ENCODE data around the gene FOXN3. TPM values are rescaled to one million over a fixed set of nuclear protein-coding genes. Genes with fewer than 3 reads are reported as not detected.

FOXN3 gene
- total and polyA plus RNA-seq, 2 experiments from 2014 or later: 98.9 to 167 TPM

GRCh38 chr14:89309670-89310177 is 107.3 kb downstream of the FOXN3 start:
- H3K9me3 Mint-ChIP-seq: no peaks in the 10 kb centered on the region
- H3K36me3 Mint-ChIP-seq (ENCODE audit: low read depth): peaks cover 45% of the 10 kb centered on the region
- Histone ChIP-seq H3K4me2 (peak overlapping the region; percentile 40; the same call in 1 of the 2 replicates), H3K79me2 (replicated peaks; ENCODE audit: insufficient read depth) (peaks cover 99% of the 10 kb centered on the region), H3F3A (replicated peaks; ENCODE audit: low read depth) (peaks cover 11% of the 10 kb centered on the region; the same call in 1 of the 2 replicates), H3K4me3 (no peak overlapping the region), H4K20me1 (replicated peaks; ENCODE audit: insufficient read depth) (peaks cover 21% of the 10 kb centered on the region), H3K27me3 (ENCODE audit: insufficient read depth) (no peaks in the 10 kb centered on the region), H3K27ac (ENCODE audit: low read depth) (peak overlapping the region; percentile 61), H3K36me3 (ENCODE audit: insufficient read depth) (no peaks in the 10 kb centered on the region), H2AFZ (no peak overlapping the region), H3K4me1 (ENCODE audit: insufficient read depth) (peaks cover 61% of the 10 kb centered on the region), H3K9me2 (ENCODE audit: insufficient read depth) (no peaks in the 10 kb centered on the region)
- H3K4me3 Mint-ChIP-seq: no peak overlapping the region
- peaks cover 59% of the 10 kb centered on the region for H3K4me1 Mint-ChIP-seq
- ATAC-seq (peak; percentile 14), DNase-seq (ENCODE audit: low spot score) (no peak)
- peaks cover 15% of the 10 kb centered on the region for H3K27me3 Mint-ChIP-seq (ENCODE audit: insufficient read depth, low read depth, poor library complexity)
- H3K27ac Mint-ChIP-seq: peak overlapping the region; percentile 61
- TF ChIP-seq ZNF331 (CRISPR knock-in tag; IDR thresholded peaks at IDR 0.05; ENCODE audit: low read depth) (no peak), REST (IDR thresholded peaks at IDR 0.05; ENCODE audit: unreplicated experiment) (no peak), NANOG (IDR thresholded peaks at IDR 0.05; ENCODE audit: borderline replicate concordance) (no peak), ZNF462 (CRISPR knock-in tag; IDR thresholded peaks at IDR 0.05) (no peak), EZH2phosphoT487 (IDR thresholded peaks at IDR 0.05; ENCODE audit: unreplicated experiment) (no peak), JUNB (IDR thresholded peaks at IDR 0.05; ENCODE audit: unreplicated experiment) (no peak), CTCF (conservative IDR thresholded peaks at IDR 0.05; ENCODE audit: low read depth in 2 of 2) (no peak), CREB1 (CRISPR knock-in tag; IDR thresholded peaks at IDR 0.05; ENCODE audit: low read depth) (no peak), ZNF114 (CRISPR knock-in tag; IDR thresholded peaks at IDR 0.05) (no peak), ETS1 (IDR thresholded peaks at IDR 0.05) (no peak), POLR2AphosphoS5 (IDR thresholded peaks at IDR 0.05; ENCODE audit: low read depth) (no peak), STAT1 (IDR thresholded peaks at IDR 0.05; ENCODE audit: unreplicated experiment) (no peak), EZH2 (IDR thresholded peaks at IDR 0.05; ENCODE audit: low read depth, unreplicated experiment) (no peak)

Data from GM23338 (cell line).